KMS-11 (cell line): ENCODE measurements around the gene LENG8.

Experiments used
- H2AFZ ChIP-seq: fragments of 200-600 bp; sonication (generic); 2 replicates; pipeline ENCODE4 v1.6.1; 2016; ENCODE audit warnings: antibody characterized with exemption, mixed run types, low read depth
- H3K27ac ChIP-seq: fragments of 200-600 bp; sonication (generic); 2 replicates; pipeline ENCODE4 v1.6.1; 2016; ENCODE audit warnings: mild to moderate bottlenecking, mixed run types
- H3K27me3 ChIP-seq: fragments of 200-600 bp; sonication (generic); 2 replicates; pipeline ENCODE4 v1.6.1; 2017; ENCODE audit warnings: mild to moderate bottlenecking, low read depth, mixed run types, moderate library complexity; ENCODE audit not compliant: insufficient read depth
- H3K36me3 ChIP-seq: fragments of 200-600 bp; sonication (generic); 2 replicates; pipeline ENCODE4 v1.6.1; 2017; ENCODE audit warnings: mild to moderate bottlenecking, mixed run types; ENCODE audit not compliant: insufficient read depth
- H3K4me1 ChIP-seq: fragments of 200-600 bp; sonication (generic); 2 replicates; pipeline ENCODE4 v1.6.1; 2016; ENCODE audit warnings: mild to moderate bottlenecking, low read depth, mixed run types; ENCODE audit not compliant: poor library complexity, severe bottlenecking
- H3K4me2 ChIP-seq: fragments of 200-600 bp; sonication (generic); 2 replicates; pipeline ENCODE4 v1.7.0; 2016; ENCODE audit warnings: mild to moderate bottlenecking, mixed run types
- H3K4me3 ChIP-seq: fragments of 200-600 bp; sonication (generic); IDR thresholded peaks from 2 replicates; pipeline ENCODE4 v1.6.1; 2017; ENCODE audit warnings: low read depth, low read length, mixed read lengths; ENCODE audit not compliant: insufficient read depth
- H3K79me2 ChIP-seq: fragments of 200-600 bp; sonication (generic); 2 replicates; pipeline ENCODE4 v1.6.1; 2016; ENCODE audit warnings: low read depth, mixed run types; ENCODE audit not compliant: insufficient read depth
- H3K9ac ChIP-seq: fragments of 200-600 bp; sonication (generic); 2 replicates; pipeline ENCODE4 v1.6.1; 2016; ENCODE audit warnings: mild to moderate bottlenecking, mixed run types
- H4K20me1 ChIP-seq: fragments of 200-600 bp; sonication (generic); 2 replicates; pipeline ENCODE4 v1.6.1; 2016; ENCODE audit warnings: mild to moderate bottlenecking, mixed run types; ENCODE audit not compliant: insufficient read depth
- CTCF ChIP-seq: fragments of 200-600 bp; sonication (generic); conservative IDR thresholded peaks from 2 replicates; pipeline ENCODE4 v1.6.1; 2017; ENCODE audit warnings: low read depth, mild to moderate bottlenecking, antibody characterized with exemption, low read length, moderate library complexity, mixed read lengths

Gene LENG8

GRCh38 chr19:54448774-54449700 lies at the start of gene LENG8:
TSS of gene LENG8 (plus strand) at chr19:54449199. CDS start at chr19:54451345, 2,146 bp downstream.
- peak within 1 kb of the TSS; percentile 93 for H3K4me2 ChIP-seq
- peak within 1 kb of the TSS; percentile 87 for H3K9ac ChIP-seq
- H3K4me3 ChIP-seq = no peak within 1 kb of the TSS
- no peaks in the 10 kb centered on the region for H3K27me3 ChIP-seq
- peaks cover 17% of the 10 kb centered on the region; the same call in 1 of the 2 replicates for H4K20me1 ChIP-seq
- H3K4me1 ChIP-seq = peaks cover 32% of the 10 kb centered on the region
- peak within 1 kb of the TSS; percentile 88 for H3K27ac ChIP-seq
- peaks cover 69% of the 10 kb centered on the region for H3K79me2 ChIP-seq
- peaks cover 17% of the 10 kb centered on the region; the same call in 1 of the 2 replicates for H3K36me3 ChIP-seq
- peak within 1 kb of the TSS; percentile 64 for H2AFZ ChIP-seq
- TF ChIP-seq CTCF = no peak

GRCh38 chr19:54400913-54401312 lies 48.1 kb upstream of the LENG8 start:
- no peaks in the 10 kb centered on the region for H3K36me3 ChIP-seq
- H3K79me2 ChIP-seq = no peaks in the 10 kb centered on the region
- H3K4me3 ChIP-seq = no peak overlapping the region
- H3K27me3 ChIP-seq = peaks cover 33% of the 10 kb centered on the region
- H3K4me2 ChIP-seq = no peak overlapping the region
- H3K9ac ChIP-seq = no peak overlapping the region
- no peak for TF ChIP-seq CTCF
- no peak overlapping the region for H2AFZ ChIP-seq
- H3K27ac ChIP-seq = no peak overlapping the region
- H3K4me1 ChIP-seq = no peaks in the 10 kb centered on the region
- H4K20me1 ChIP-seq = no peaks in the 10 kb centered on the region

- H3K79me2 ChIP-seq = no peaks in the 10 kb centered on the region
- H3K4me1 ChIP-seq = no peaks in the 10 kb centered on the region
- H3K4me2 ChIP-seq = no peak overlapping the region
- no peak overlapping the region for H3K4me3 ChIP-seq
- H3K9ac ChIP-seq = no peak overlapping the region
- H3K36me3 ChIP-seq = no peaks in the 10 kb centered on the region
- no peak overlapping the region for H2AFZ ChIP-seq
- peaks cover 26% of the 10 kb centered on the region for H3K27me3 ChIP-seq
- no peaks in the 10 kb centered on the region for H4K20me1 ChIP-seq
- H3K27ac ChIP-seq = no peak overlapping the region
- TF ChIP-seq CTCF = no peak
Measured at GRCh38 chr19:54403054-54403453, 45.9 kb upstream of the LENG8 start.

- Histone ChIP-seq H3K4me1 (no peaks in the 10 kb centered on the region), H3K9ac (no peak overlapping the region), H3K79me2 (no peaks in the 10 kb centered on the region), H3K4me2 (no peak overlapping the region), H3K27me3 (peaks cover 14% of the 10 kb centered on the region), H2AFZ (no peak overlapping the region), H4K20me1 (no peaks in the 10 kb centered on the region), H3K4me3 (no peak overlapping the region), H3K36me3 (no peaks in the 10 kb centered on the region), H3K27ac (no peak overlapping the region)
- TF ChIP-seq CTCF = no peak
Measured at GRCh38 chr19:54405628-54406027, 43.4 kb upstream of the LENG8 start.
